HepG2 (cell line): ENCODE measurements around the gene CD244.

Experiments
- BCL3 ChIP-seq: sonication (generic); formaldehyde crosslinking; IDR thresholded peaks from 2 replicates; pipeline ENCODE4 v1.5.1; 2020; ENCODE audit warnings: mild to moderate bottlenecking, missing genetic modification reagents, moderate library complexity
- CEBPG ChIP-seq: IDR thresholded peaks from 2 replicates; pipeline ENCODE4 v1.6.1; 2016
- GABPA ChIP-seq, 2 experiments: IDR thresholded peaks; 2 replicates each; pipeline ENCODE4 v1.6.1; 2011 to 2016; ENCODE audit warnings: low read depth in 2 of 2, low read length in 1 of 2, missing biosample characterization in 1 of 2, missing genetic modification characterization in 1 of 2
- GABPB1 ChIP-seq: IDR thresholded peaks from 2 replicates; pipeline ENCODE4 v1.6.1; 2016; ENCODE audit warnings: mild to moderate bottlenecking, missing genetic modification reagents, moderate library complexity, missing compliant biosample characterization
- NFE2L2 ChIP-seq: fragments of 150-350 bp; IDR thresholded peaks from 2 replicates; pipeline ENCODE4 v1.6.1; 2014; ENCODE audit warnings: low read length
- PITX1 ChIP-seq: sonication (generic); formaldehyde crosslinking; IDR thresholded peaks from 2 replicates; pipeline ENCODE4 v1.5.1; 2020; ENCODE audit warnings: mild to moderate bottlenecking, missing genetic modification reagents
- ZBTB43 ChIP-seq: sonication (generic); formaldehyde crosslinking; conservative IDR thresholded peaks from 2 replicates; pipeline ENCODE4 v1.4.0; 2020; ENCODE audit warnings: missing genetic modification reagents
- TF ChIP-seq, protein P1 (sequence below), 2 experiments: IDR thresholded peaks; 2 replicates each; pipeline ENCODE4 v1.6.1; 2011 to 2012; ENCODE audit warnings: low read length in 2 of 2, borderline replicate concordance in 1 of 2, low read depth in 1 of 2, mild to moderate bottlenecking in 1 of 2, moderate library complexity in 1 of 2
- TF ChIP-seq, protein P2 (sequence below): sonication (generic); formaldehyde crosslinking; IDR thresholded peaks from 2 replicates; pipeline ENCODE4 v1.4.0; 2020; ENCODE audit warnings: missing genetic modification reagents, borderline replicate concordance

- no peak for TF ChIP-seq ZBTB43 (CRISPR knock-in tag)
- TF ChIP-seq, protein P1, sequence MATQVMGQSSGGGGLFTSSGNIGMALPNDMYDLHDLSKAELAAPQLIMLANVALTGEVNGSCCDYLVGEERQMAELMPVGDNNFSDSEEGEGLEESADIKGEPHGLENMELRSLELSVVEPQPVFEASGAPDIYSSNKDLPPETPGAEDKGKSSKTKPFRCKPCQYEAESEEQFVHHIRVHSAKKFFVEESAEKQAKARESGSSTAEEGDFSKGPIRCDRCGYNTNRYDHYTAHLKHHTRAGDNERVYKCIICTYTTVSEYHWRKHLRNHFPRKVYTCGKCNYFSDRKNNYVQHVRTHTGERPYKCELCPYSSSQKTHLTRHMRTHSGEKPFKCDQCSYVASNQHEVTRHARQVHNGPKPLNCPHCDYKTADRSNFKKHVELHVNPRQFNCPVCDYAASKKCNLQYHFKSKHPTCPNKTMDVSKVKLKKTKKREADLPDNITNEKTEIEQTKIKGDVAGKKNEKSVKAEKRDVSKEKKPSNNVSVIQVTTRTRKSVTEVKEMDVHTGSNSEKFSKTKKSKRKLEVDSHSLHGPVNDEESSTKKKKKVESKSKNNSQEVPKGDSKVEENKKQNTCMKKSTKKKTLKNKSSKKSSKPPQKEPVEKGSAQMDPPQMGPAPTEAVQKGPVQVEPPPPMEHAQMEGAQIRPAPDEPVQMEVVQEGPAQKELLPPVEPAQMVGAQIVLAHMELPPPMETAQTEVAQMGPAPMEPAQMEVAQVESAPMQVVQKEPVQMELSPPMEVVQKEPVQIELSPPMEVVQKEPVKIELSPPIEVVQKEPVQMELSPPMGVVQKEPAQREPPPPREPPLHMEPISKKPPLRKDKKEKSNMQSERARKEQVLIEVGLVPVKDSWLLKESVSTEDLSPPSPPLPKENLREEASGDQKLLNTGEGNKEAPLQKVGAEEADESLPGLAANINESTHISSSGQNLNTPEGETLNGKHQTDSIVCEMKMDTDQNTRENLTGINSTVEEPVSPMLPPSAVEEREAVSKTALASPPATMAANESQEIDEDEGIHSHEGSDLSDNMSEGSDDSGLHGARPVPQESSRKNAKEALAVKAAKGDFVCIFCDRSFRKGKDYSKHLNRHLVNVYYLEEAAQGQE (IDR thresholded peaks at IDR 0.05; ENCODE audit: borderline replicate concordance in 1 of 2, low read depth in 1 of 2, low read length in 2 of 2) = no peak
- TF ChIP-seq GABPB1 (CRISPR knock-in tag) = no peak
- no peak for TF ChIP-seq BCL3 (CRISPR knock-in tag)
- TF ChIP-seq, protein P2, sequence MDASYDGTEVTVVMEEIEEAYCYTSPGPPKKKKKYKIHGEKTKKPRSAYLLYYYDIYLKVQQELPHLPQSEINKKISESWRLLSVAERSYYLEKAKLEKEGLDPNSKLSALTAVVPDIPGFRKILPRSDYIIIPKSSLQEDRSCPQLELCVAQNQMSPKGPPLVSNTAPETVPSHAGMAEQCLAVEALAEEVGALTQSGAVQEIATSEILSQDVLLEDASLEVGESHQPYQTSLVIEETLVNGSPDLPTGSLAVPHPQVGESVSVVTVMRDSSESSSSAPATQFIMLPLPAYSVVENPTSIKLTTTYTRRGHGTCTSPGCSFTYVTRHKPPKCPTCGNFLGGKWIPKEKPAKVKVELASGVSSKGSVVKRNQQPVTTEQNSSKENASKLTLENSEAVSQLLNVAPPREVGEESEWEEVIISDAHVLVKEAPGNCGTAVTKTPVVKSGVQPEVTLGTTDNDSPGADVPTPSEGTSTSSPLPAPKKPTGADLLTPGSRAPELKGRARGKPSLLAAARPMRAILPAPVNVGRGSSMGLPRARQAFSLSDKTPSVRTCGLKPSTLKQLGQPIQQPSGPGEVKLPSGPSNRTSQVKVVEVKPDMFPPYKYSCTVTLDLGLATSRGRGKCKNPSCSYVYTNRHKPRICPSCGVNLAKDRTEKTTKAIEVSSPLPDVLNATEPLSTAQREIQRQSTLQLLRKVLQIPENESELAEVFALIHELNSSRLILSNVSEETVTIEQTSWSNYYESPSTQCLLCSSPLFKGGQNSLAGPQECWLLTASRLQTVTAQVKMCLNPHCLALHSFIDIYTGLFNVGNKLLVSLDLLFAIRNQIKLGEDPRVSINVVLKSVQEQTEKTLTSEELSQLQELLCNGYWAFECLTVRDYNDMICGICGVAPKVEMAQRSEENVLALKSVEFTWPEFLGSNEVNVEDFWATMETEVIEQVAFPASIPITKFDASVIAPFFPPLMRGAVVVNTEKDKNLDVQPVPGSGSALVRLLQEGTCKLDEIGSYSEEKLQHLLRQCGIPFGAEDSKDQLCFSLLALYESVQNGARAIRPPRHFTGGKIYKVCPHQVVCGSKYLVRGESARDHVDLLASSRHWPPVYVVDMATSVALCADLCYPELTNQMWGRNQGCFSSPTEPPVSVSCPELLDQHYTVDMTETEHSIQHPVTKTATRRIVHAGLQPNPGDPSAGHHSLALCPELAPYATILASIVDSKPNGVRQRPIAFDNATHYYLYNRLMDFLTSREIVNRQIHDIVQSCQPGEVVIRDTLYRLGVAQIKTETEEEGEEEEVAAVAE (CRISPR knock-in tag) = no peak
- no peak for TF ChIP-seq CEBPG (CRISPR knock-in tag)
- TF ChIP-seq NFE2L2 = no peak
- no peak for TF ChIP-seq GABPA (IDR thresholded peaks at IDR 0.05; ENCODE audit: low read depth, low read length)
- no peak for TF ChIP-seq GABPA (CRISPR knock-in tag; IDR thresholded peaks at IDR 0.05; ENCODE audit: low read depth)
- no peak for TF ChIP-seq PITX1
These were observed 35.3 kb downstream of the CD244 start for GRCh38 chr1:160827418-160827817.
